Pancreas (tissue), 10 donors: ENCODE measurements around the gene MTCL1. TPM values are rescaled to one million over a fixed set of nuclear protein-coding genes. Genes with fewer than 3 reads are reported as not detected.

Experiments
- ATAC-seq, 4 donors: fragments of 200-7000 bp; cut with Tn5 transposase; one replicate each; pipeline versions ENCODE4 v1.8.0 to v1.9.1; 2020; ENCODE audit warnings: mild to moderate bottlenecking in 4 of 4, moderate library complexity in 4 of 4
- DNase-seq, 6 donors: peaks; one replicate each; pipeline ENCODE4 v3.0.0-alpha.2; 2020
- FAIRE-seq: peaks from 2 replicates; lab custom pipeline; 2012; peaks lifted over from hg19 to GRCh38; lab: Jason Lieb, UNC
- H3K27ac ChIP-seq, 4 donors: fragments of 200-600 bp; sonication (generic); 1 replicate in 3 of 4; 2 replicates in 1 of 4; pipeline versions ENCODE4 v1.5.0 to v1.8.0; 2020
- H3K27me3 ChIP-seq, 4 donors: fragments of 200-600 bp; one replicate each; pipeline ENCODE4 v1.8.0; 2021
- H3K36me3 ChIP-seq, 3 donors: fragments of 200-600 bp; sonication (generic) in 1 of 3; one replicate each; pipeline versions ENCODE4 v1.5.0 to v1.8.0; 2020 to 2021
- H3K4me1 ChIP-seq, 3 donors: fragments of 200-600 bp; one replicate each; pipeline ENCODE4 v1.8.0; 2021
- H3K4me3 ChIP-seq, 4 donors: fragments of 200-600 bp; sonication (generic) in 2 of 4; one replicate each; pipeline versions ENCODE4 v1.5.0 to v1.8.0; 2020 to 2021
- H3K9me3 ChIP-seq, 4 donors: fragments of 200-600 bp; one replicate each; pipeline ENCODE4 v1.8.0; 2021
- WGBS, 2 donors: extraction: QIAGEN DNeasy Blood & Tissue Kit; methylation state at CpG; one replicate each; pipeline ENCODE4 v1.1.7; 2013; 5-methylcytosine and 5-hydroxymethylcytosine counted together
- intact Hi-C, 3 donors: fragments of 100-400 bp; cut with DNase I; formaldehyde crosslinking; loops; one replicate each; pipeline versions ENCODE4 v1.11.1 to v1.14.2; 2022
- polyA plus RNA-seq, 2 donors: library from polyadenylated mRNA; stranded (reverse); fragments of 200-250 nt; gene quantifications; one replicate each; pipeline ENCODE4 v1.2.3, GENCODE V29; 2013
- total RNA-seq, 6 donors: library from RNA; stranded (reverse); fragmentation: NEBNext Ultra II Directional in 4 of 6; extraction: Animal tissue kit (Norgen Biotek cat#: 25700) in 4 of 6; gene quantifications; one replicate each; pipeline versions ENCODE4 v1.2.1 to v1.2.4, GENCODE V29; 2021 to 2023
- TF ChIP-seq, protein P1 (sequence below), 4 donors: fragments of 200-600 bp; sonication (generic) in 3 of 4; IDR thresholded peaks; one replicate each; pipeline versions ENCODE4 v1.5.0 to v1.8.0; 2021; ENCODE audit warnings: antibody characterized with exemption in 4 of 4
- donor health status: healthy with polysubstance abuse.
- donor health status: DM: no; HTN: no; CAD: no; lungs with moderate emphysema.
- donor health status: DM: no; HTN: no; CAD: no.
- donor health status: control.
- donor health status: control.
- donor health status: Bipolar disorder and iron deficiency.
- donor health status: DM: yes; HTN: yes; CAD: no.
- donor health status: DM: no; HTN: no; CAD: no.
- donor health status: DM: no; HTN: no; CAD: no.
- donor health status: DM: yes; HTN: yes; CAD: no.

The MTCL1 gene
- total and polyA plus RNA-seq, 8 donors: 9.2 to 18.4 (median 12.9) TPM

DNA sequence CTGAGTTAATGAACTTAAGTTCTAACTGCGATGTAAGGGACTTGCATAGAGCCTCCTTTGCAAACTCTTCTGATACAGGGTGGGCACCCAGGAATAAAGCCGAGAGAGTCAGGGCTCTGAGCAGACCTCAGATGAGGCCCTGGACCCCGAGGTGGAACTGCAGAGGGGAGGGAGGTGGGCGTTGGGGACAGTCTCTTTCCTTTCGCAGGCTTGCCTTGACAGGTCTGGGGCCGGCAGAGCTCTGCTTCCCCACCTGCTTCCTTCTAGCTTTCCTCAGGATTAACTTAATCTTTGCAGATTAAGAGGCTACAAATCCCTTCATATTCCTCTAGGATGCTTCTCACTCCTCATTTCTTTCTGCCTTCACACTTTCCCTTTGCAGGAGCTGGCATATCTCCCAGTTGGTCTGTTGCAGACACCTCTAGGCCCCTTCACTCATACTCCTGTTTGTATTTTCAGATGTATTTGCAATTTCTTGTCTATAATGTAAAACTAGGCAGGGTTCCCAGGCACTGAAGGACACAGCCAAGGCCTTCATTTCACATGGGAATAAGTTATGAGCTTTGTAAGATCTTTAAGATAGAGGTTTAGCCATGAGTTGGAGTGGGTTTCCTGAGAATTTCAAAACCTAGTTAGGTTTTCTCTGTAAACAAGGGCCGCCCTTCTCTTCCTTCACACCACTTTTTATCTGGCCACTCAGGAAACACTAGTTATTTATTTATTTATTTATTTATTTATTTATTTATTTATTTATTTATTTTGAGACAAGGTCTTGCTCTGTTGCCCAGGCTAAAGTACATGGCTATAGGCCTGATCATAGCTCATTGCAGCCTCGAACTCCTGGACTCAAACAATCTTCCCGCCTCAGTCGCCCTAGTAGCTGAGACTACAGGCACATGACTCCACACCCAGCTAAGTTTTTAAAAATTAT, 70.9 kb downstream of the MTCL1 start:
- FAIRE-seq (no peak), ATAC-seq (no peak), DNase-seq (no peak)
- Histone ChIP-seq H3K4me1 (no peaks in the 10 kb centered on the region), H3K4me3 (no peak overlapping the region), H3K36me3 (no peaks in the 10 kb centered on the region), H3K27ac (no peak overlapping the region), H3K27me3 (no peaks in the 10 kb centered on the region), H3K9me3 (no peaks in the 10 kb centered on the region)
- WGBS, 2 donors: 88 to 91% methylated on average over 10 of the region's 10 CpGs
- intact Hi-C loops: no loop called here
- TF ChIP-seq, protein P1, sequence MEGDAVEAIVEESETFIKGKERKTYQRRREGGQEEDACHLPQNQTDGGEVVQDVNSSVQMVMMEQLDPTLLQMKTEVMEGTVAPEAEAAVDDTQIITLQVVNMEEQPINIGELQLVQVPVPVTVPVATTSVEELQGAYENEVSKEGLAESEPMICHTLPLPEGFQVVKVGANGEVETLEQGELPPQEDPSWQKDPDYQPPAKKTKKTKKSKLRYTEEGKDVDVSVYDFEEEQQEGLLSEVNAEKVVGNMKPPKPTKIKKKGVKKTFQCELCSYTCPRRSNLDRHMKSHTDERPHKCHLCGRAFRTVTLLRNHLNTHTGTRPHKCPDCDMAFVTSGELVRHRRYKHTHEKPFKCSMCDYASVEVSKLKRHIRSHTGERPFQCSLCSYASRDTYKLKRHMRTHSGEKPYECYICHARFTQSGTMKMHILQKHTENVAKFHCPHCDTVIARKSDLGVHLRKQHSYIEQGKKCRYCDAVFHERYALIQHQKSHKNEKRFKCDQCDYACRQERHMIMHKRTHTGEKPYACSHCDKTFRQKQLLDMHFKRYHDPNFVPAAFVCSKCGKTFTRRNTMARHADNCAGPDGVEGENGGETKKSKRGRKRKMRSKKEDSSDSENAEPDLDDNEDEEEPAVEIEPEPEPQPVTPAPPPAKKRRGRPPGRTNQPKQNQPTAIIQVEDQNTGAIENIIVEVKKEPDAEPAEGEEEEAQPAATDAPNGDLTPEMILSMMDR (IDR thresholded peaks at IDR 0.05): no peak

DNA sequence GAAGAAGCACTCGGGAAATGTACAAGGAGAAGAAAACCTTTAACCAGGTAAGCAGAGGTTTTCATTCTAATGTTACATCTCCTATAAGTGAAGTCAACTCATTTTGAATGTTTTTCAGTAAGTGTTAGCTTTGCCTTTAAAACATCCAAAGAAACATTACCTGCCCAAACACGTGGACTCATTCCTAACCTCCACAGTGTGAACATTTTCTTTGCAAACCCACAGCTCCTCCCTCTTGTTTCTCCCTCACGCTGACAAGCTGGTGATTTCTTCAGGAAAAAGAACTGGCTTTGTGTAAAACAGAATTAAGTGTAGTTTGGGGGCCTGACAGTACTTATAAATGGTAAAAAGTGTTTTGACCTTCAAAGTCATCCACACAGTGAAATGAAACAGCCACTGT, 72.5 kb downstream of the MTCL1 start:
- intact Hi-C loops: no loop called here
- TF ChIP-seq, protein P1 (IDR thresholded peaks at IDR 0.05): no peak
- Histone ChIP-seq H3K9me3 (no peaks in the 10 kb centered on the region), H3K27me3 (no peaks in the 10 kb centered on the region), H3K4me1 (no peaks in the 10 kb centered on the region), H3K4me3 (no peak overlapping the region), H3K27ac (no peak overlapping the region), H3K36me3 (no peaks in the 10 kb centered on the region)
- 60 to 75% methylated on average over 3 of the region's 3 CpGs for WGBS, 2 donors
- ATAC-seq (no peak), DNase-seq (no peak), FAIRE-seq (no peak)

- H3K36me3 ChIP-seq: no peaks in the 10 kb centered on the region
- ATAC-seq (no peak), FAIRE-seq (no peak), DNase-seq (no peak)
- no peaks in the 10 kb centered on the region for H3K9me3 ChIP-seq
- H3K4me3 ChIP-seq: no peak overlapping the region
- H3K27ac ChIP-seq: no peak overlapping the region
- no peaks in the 10 kb centered on the region for H3K27me3 ChIP-seq
- TF ChIP-seq, protein P1 (IDR thresholded peaks at IDR 0.05): no peak
- intact Hi-C loops: no loop called here
- WGBS, 2 donors: 72 to 88% methylated on average over 3 of the region's 3 CpGs
- no peaks in the 10 kb centered on the region for H3K4me1 ChIP-seq
Observed at GRCh38 chr18:8778386-8778785, 73.0 kb downstream of the MTCL1 start.

DNA sequence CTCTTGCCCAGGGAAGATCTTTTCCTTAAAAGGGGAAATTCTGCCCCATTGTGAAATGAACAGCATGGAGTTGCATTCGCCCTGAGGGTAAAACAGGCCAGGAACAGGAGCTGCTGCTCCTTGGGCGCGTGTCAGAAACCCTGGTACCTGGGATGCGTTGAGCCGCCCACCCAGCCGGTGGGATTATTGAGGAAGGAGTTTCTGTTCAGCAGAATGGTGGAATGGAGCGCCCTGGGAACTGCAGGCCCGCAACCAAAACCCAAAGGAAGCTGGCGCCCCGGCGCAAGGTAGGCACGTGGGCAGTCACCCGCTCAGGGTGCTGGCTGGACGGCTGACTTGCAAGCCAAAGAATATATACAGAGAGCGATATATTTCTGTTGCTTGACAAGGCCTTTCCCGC, 73.5 kb downstream of the MTCL1 start:
- 96 to 99% methylated on average over 16 of the region's 16 CpGs for WGBS, 2 donors
- FAIRE-seq: no peak
- Histone ChIP-seq H3K9me3 (no peaks in the 10 kb centered on the region), H3K4me1 (no peaks in the 10 kb centered on the region), H3K36me3 (no peaks in the 10 kb centered on the region), H3K27me3 (no peaks in the 10 kb centered on the region), H3K4me3 (no peak overlapping the region), H3K27ac (no peak overlapping the region)
- DNase-seq: no peak
- intact Hi-C loops: no loop called here
- ATAC-seq: no peak
- TF ChIP-seq, protein P1 (IDR thresholded peaks at IDR 0.05): no peak

GRCh38 chr18:8779251-8779650, 73.9 kb downstream of the MTCL1 start:
- FAIRE-seq (no peak), ATAC-seq (no peak), DNase-seq (no peak)
- WGBS, 2 donors: 81% methylated on average over 14 of the region's 14 CpGs
- H3K36me3 ChIP-seq: no peaks in the 10 kb centered on the region
- no peaks in the 10 kb centered on the region for H3K27me3 ChIP-seq
- TF ChIP-seq, protein P1 (IDR thresholded peaks at IDR 0.05): no peak
- H3K4me1 ChIP-seq: no peaks in the 10 kb centered on the region
- H3K4me3 ChIP-seq: no peak overlapping the region
- intact Hi-C loops: no loop called here
- no peaks in the 10 kb centered on the region for H3K9me3 ChIP-seq
- no peak overlapping the region for H3K27ac ChIP-seq
